B cell (primary cell): ENCODE data around the gene AGXT. TPM values are rescaled to one million over a fixed set of nuclear protein-coding genes. Genes with fewer than 3 reads are reported as not detected.
A peak's percentile ranks its signal among the peaks of the same experiment; 100 is the strongest.

Experiments used
- ATAC-seq: fragments of 200-7000 bp; cut with Tn5 transposase; one replicate; pipeline ENCODE4 v1.10.0; 2021; ENCODE audit warnings: low read depth, mild to moderate bottlenecking, moderate number of reproducible peaks, moderate library complexity
- CTCF ChIA-PET: fragments of 350-600 bp; sonication (Branson Sonifier 250); formaldehyde crosslinking; loops from one replicate; lab custom pipeline; 2021; ENCODE audit warnings: antibody characterized with exemption, inconsistent platforms; lab: Charles Lee
- POLR2A ChIA-PET: fragments of 350-600 bp; sonication (Branson Sonifier 250); formaldehyde crosslinking; loops from one replicate; lab custom pipeline; 2021; ENCODE audit warnings: antibody characterized with exemption; lab: Charles Lee
- DNase-seq: peaks from one replicate; pipeline ENCODE4 v3.0.0; 2013
- H2AFZ ChIP-seq: 2 replicates; pipeline ENCODE4 v1.6.1; 2012; ENCODE audit warnings: mild to moderate bottlenecking, low read depth, low read length; ENCODE audit not compliant: insufficient read depth, poor library complexity, severe bottlenecking
- H3K27ac ChIP-seq, 2 donors: 1 replicate in 1 of 2; 2 replicates in 1 of 2; pipeline ENCODE4 v1.5.1; 2012 to 2013; ENCODE audit warnings: low read length in 2 of 2, mild to moderate bottlenecking in 2 of 2, moderate library complexity in 1 of 2
- H3K27me3 ChIP-seq, 4 experiments: fragments of 200-600 bp in 1 of 4; sonication (generic) in 1 of 4; replicated peaks in 1 of 4; 1 replicate in 2 of 4; 2 replicates in 2 of 4; pipeline versions ENCODE4 v1.6.1 to v1.7.0; 2013 to 2016; ENCODE audit warnings: low read length in 3 of 4, mild to moderate bottlenecking in 2 of 4, mixed read lengths in 1 of 4, moderate library complexity in 1 of 4; ENCODE audit not compliant: insufficient read depth in 4 of 4, control insufficient read depth in 3 of 4; ENCODE audit errors: control extremely low read depth in 1 of 4
- H3K36me3 ChIP-seq, 2 experiments: replicated peaks in 1 of 2; 1 replicate in 1 of 2; 2 replicates in 1 of 2; pipeline versions ENCODE4 v1.6.1 to v1.7.1; 2013; ENCODE audit warnings: low read length in 1 of 2; ENCODE audit not compliant: insufficient read depth in 2 of 2, control insufficient read depth in 1 of 2; ENCODE audit errors: control extremely low read depth in 1 of 2, extremely low read depth in 1 of 2
- H3K4me1 ChIP-seq, 2 donors: fragments of 200-600 bp in 1 of 2; sonication (generic) in 1 of 2; 1 replicate in 1 of 2; 2 replicates in 1 of 2; pipeline versions ENCODE4 v1.5.1 to v1.6.1; 2013 to 2017; ENCODE audit warnings: low read length in 2 of 2; ENCODE audit not compliant: control insufficient read depth in 2 of 2, insufficient read depth in 2 of 2
- H3K4me2 ChIP-seq: replicated peaks from 2 replicates; pipeline ENCODE3; 2012; ENCODE audit warnings: mild to moderate bottlenecking, low read depth, low read length; ENCODE audit not compliant: poor library complexity, severe bottlenecking
- H3K4me3 ChIP-seq, 5 experiments: fragments of 200-600 bp in 1 of 5; sonication (generic) in 1 of 5; 1 replicate in 3 of 5; 2 replicates in 2 of 5; pipeline versions ENCODE4 v1.5.1 to v1.7.0; 2011 to 2016; ENCODE audit warnings: low read length in 4 of 5, mild to moderate bottlenecking in 4 of 5, low read depth in 2 of 5, control low read depth in 1 of 5, moderate library complexity in 1 of 5; ENCODE audit not compliant: insufficient read depth in 1 of 5; ENCODE audit errors: control extremely low read depth in 1 of 5, extremely low read depth in 1 of 5
- H3K79me2 ChIP-seq: fragments of 200-600 bp; sonication (generic); one replicate; pipeline ENCODE4 v1.6.0; 2016; ENCODE audit warnings: low read length; ENCODE audit not compliant: control insufficient read depth, insufficient read depth
- H3K9ac ChIP-seq: fragments of 200-600 bp; sonication (generic); 2 replicates; pipeline ENCODE4 v1.6.1; 2017; ENCODE audit warnings: mild to moderate bottlenecking, low read length, moderate library complexity
- H3K9me3 ChIP-seq, 3 donors: one replicate each; pipeline versions ENCODE4 v1.6.1 to v1.7.1; 2013; ENCODE audit warnings: low read length in 2 of 3; ENCODE audit not compliant: control insufficient read depth in 2 of 3, insufficient read depth in 1 of 3; ENCODE audit errors: control extremely low read depth in 1 of 3
- H4K20me1 ChIP-seq: 2 replicates; pipeline ENCODE4 v1.6.0; 2012; ENCODE audit warnings: mild to moderate bottlenecking, low read length; ENCODE audit not compliant: insufficient read depth, control insufficient read depth, poor library complexity, severe bottlenecking
- H3K27ac Mint-ChIP-seq: one replicate; pipeline ENCODE4 v1.8.0; 2021; ENCODE audit warnings: mixed read lengths
- H3K27me3 Mint-ChIP-seq: one replicate; pipeline ENCODE4 v1.8.0; 2021; ENCODE audit warnings: mixed read lengths
- H3K4me1 Mint-ChIP-seq: one replicate; pipeline ENCODE4 v1.8.0; 2021; ENCODE audit warnings: mixed read lengths
- H3K4me3 Mint-ChIP-seq: one replicate; pipeline ENCODE4 v1.8.0; 2021; ENCODE audit warnings: mixed read lengths
- H3K9me3 Mint-ChIP-seq: one replicate; pipeline ENCODE4 v1.8.0; 2022; ENCODE audit warnings: mixed read lengths; ENCODE audit not compliant: insufficient read depth
- EZH2 ChIP-seq: IDR thresholded peaks from 2 replicates; pipeline ENCODE4 v1.6.1; 2012; ENCODE audit warnings: borderline replicate concordance, low read depth, mild to moderate bottlenecking, moderate library complexity, low read length; ENCODE audit not compliant: insufficient read depth, poor library complexity, severe bottlenecking
- WGBS: methylation state at CpG from one replicate; pipeline ENCODE4 v1.1.5; 2013; ENCODE audit warnings: missing lambda C conversion rate; ENCODE audit not compliant: insufficient coverage; 5-methylcytosine and 5-hydroxymethylcytosine counted together
- intact Hi-C: fragments of 100-400 bp; cut with micrococcal nuclease; formaldehyde crosslinking; loops from one replicate; pipeline ENCODE4 v1.10.0; 2022
- polyA plus RNA-seq: library from polyadenylated mRNA; depleted of rRNA; stranded (reverse); fragments of >200 nt; gene quantifications from 2 replicates; pipeline ENCODE4 v1.2.3, GENCODE V29; 2012
- total RNA-seq, 2 donors: library from RNA; stranded (reverse); fragments of 120-200 nt in 1 of 2; gene quantifications; 1 replicate in 1 of 2; 2 replicates in 1 of 2; pipeline versions ENCODE4 v1.2.3 to v1.2.4, GENCODE V29; 2013 to 2022
- TF ChIP-seq, protein P1 (sequence below): fragments of 200-600 bp; IDR thresholded peaks from one replicate; pipeline ENCODE4 v1.8.0; 2022; ENCODE audit warnings: antibody characterized with exemption, mild to moderate bottlenecking

Gene AGXT
- total and polyA plus RNA-seq, 2 donors (not counting 1 experiment from before 2014, with no cell fraction given) = not detected

DNA sequence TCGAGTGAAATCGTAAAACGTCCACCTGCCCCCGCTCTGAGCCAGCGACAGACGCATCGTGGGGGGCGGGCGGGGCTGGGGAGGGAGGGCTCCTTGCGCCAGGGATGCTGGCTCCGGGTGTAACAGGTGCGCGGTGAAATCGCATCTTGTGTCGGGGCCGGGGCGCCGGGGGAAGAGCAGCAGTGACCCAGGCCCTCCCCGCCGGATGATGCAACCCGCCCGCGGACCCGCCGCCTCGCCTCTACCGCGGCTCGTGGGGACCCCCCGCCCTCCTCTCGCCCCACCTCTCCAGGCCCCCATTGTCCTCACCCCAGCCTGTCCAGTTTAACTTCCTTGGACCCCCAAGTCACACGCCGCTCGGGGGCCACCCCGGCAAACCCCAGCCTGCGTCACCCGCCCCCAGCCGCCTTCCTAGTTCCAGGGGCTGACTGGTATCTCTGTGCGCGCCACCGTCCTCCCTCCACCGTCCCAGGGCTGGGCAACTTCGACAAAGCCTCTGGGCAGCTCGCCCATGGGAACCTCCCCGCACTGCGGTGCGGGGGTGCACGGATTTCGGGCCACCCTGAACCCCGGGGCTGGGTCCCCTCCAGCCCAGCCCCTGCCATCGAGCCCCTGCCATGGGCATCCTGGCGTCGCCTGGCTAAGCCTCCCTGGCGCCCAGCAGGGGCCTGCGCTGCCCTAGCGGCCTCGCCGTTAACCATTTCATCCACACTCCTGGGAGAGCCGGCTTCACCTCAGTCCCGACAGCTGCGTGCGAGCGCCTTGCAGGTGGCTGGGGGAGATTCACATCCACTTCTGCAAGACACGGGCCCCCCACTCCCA, 47.8 kb upstream of the AGXT start:
- TF ChIP-seq, protein P1, sequence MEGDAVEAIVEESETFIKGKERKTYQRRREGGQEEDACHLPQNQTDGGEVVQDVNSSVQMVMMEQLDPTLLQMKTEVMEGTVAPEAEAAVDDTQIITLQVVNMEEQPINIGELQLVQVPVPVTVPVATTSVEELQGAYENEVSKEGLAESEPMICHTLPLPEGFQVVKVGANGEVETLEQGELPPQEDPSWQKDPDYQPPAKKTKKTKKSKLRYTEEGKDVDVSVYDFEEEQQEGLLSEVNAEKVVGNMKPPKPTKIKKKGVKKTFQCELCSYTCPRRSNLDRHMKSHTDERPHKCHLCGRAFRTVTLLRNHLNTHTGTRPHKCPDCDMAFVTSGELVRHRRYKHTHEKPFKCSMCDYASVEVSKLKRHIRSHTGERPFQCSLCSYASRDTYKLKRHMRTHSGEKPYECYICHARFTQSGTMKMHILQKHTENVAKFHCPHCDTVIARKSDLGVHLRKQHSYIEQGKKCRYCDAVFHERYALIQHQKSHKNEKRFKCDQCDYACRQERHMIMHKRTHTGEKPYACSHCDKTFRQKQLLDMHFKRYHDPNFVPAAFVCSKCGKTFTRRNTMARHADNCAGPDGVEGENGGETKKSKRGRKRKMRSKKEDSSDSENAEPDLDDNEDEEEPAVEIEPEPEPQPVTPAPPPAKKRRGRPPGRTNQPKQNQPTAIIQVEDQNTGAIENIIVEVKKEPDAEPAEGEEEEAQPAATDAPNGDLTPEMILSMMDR = no peak
- TF ChIP-seq EZH2 = no peak
- CTCF ChIA-PET = no interaction called here
- ATAC-seq = no peak
- Histone ChIP-seq H3K27ac (no peak overlapping the region), H3K4me1 (peaks cover 15 to 23% of the 10 kb centered on the region in 2 donors), H2AFZ (no peak overlapping the region), H3K27me3 (peaks cover 0 to 70% (median 40%) of the 10 kb centered on the region in 4 experiments), H3K9ac (no peak overlapping the region), H3K79me2 (no peaks in the 10 kb centered on the region), H3K9me3 (peaks cover 0 to 16% (median 4%) of the 10 kb centered on the region in 3 donors), H3K4me2 (peak overlapping the region; percentile 68), H4K20me1 (no peaks in the 10 kb centered on the region), H3K4me3 (no peak overlapping the region), H3K36me3 (no peaks in the 10 kb centered on the region)
- 3% methylated on average over 59 of the region's 64 CpGs for WGBS
- H3K27me3 Mint-ChIP-seq = peaks cover 64% of the 10 kb centered on the region
- H3K4me1 Mint-ChIP-seq = peaks cover 13% of the 10 kb centered on the region
- peak overlapping the region; percentile 44 for H3K4me3 Mint-ChIP-seq
- H3K27ac Mint-ChIP-seq = no peak overlapping the region
- DNase-seq = no peak
- intact Hi-C loops = no loop called here
- no peaks in the 10 kb centered on the region for H3K9me3 Mint-ChIP-seq
- POLR2A ChIA-PET = no interaction called here

DNA sequence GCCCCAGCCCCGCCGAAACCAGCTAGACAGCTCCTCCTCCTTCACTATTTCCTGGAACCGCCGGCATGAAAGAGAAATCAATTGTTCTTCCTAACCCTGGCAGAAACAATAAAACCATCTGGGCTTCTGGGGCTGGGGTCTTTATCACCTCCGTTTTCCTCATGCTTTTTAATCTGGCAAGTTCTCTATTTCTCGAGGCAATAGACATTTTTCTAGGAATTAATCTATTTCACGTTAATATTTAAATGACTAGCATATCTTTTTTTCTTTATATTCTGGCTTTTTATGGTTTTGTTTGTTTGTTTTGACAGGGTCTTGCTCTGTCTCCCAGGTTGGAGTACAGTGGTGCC, 47.2 kb upstream of the AGXT start:
- ChIA-PET POLR2A (no interaction called here), CTCF (no interaction called here)
- Histone ChIP-seq H3K4me3 (no peak overlapping the region), H3K36me3 (no peaks in the 10 kb centered on the region), H2AFZ (no peak overlapping the region), H3K9ac (no peak overlapping the region), H3K27me3 (peaks cover 0 to 74% (median 44%) of the 10 kb centered on the region in 4 experiments), H3K4me2 (peak overlapping the region; percentile 68), H3K9me3 (peaks cover 0 to 18% (median 4%) of the 10 kb centered on the region in 3 donors), H3K4me1 (peaks cover 15 to 23% of the 10 kb centered on the region in 2 donors), H3K79me2 (no peaks in the 10 kb centered on the region), H3K27ac (no peak overlapping the region), H4K20me1 (no peaks in the 10 kb centered on the region)
- TF ChIP-seq, protein P1 = no peak
- no peak for TF ChIP-seq EZH2
- H3K4me3 Mint-ChIP-seq = peak overlapping the region; percentile 44
- H3K4me1 Mint-ChIP-seq = peaks cover 13% of the 10 kb centered on the region
- no peak overlapping the region for H3K27ac Mint-ChIP-seq
- DNase-seq = no peak
- H3K9me3 Mint-ChIP-seq = no peaks in the 10 kb centered on the region
- ATAC-seq = no peak
- intact Hi-C loops = no loop called here
- H3K27me3 Mint-ChIP-seq = peaks cover 62% of the 10 kb centered on the region
- 0% methylated on average over 4 of the region's 7 CpGs for WGBS
